Tibial nerve (tissue), 4 donors: Measurements from ENCODE around the gene RNF149. TPM values are rescaled to one million over a fixed set of nuclear protein-coding genes. Genes with fewer than 3 reads are reported as not detected.

Experiments
- DNase-seq, 2 donors: peaks; one replicate each; pipeline ENCODE4 v3.0.0-alpha.2; 2019; ENCODE audit warnings: low spot score in 2 of 2
- H3K27ac ChIP-seq, 4 donors: fragments of 200-600 bp; sonication (generic) in 3 of 4; one replicate each; pipeline ENCODE4 v1.5.1; 2017 to 2019; ENCODE audit warnings: mild to moderate bottlenecking in 1 of 4
- H3K27me3 ChIP-seq, 2 donors: fragments of 200-600 bp; sonication (generic) in 1 of 2; one replicate each; pipeline versions ENCODE4 v1.5.1 to v1.6.0; 2017 to 2019
- H3K36me3 ChIP-seq, 3 donors: fragments of 200-600 bp; sonication (generic); one replicate each; pipeline ENCODE4 v1.5.1; 2018 to 2019
- H3K4me1 ChIP-seq, 4 donors: fragments of 200-600 bp; sonication (generic) in 3 of 4; one replicate each; pipeline ENCODE4 v1.5.1; 2017 to 2019
- H3K4me3 ChIP-seq, 4 donors: fragments of 200-600 bp; sonication (generic) in 3 of 4; one replicate each; pipeline ENCODE4 v1.5.1; 2017 to 2019; ENCODE audit warnings: mild to moderate bottlenecking in 1 of 4, moderate library complexity in 1 of 4
- H3K9me3 ChIP-seq, 4 donors: fragments of 200-600 bp; sonication (generic) in 3 of 4; one replicate each; pipeline ENCODE4 v1.5.1; 2017 to 2019
- EP300 ChIP-seq, 2 donors: sonication (generic); formaldehyde crosslinking; IDR thresholded peaks; one replicate each; pipeline ENCODE4 v1.6.1; 2017; ENCODE audit warnings: antibody characterized with exemption in 2 of 2, mild to moderate bottlenecking in 1 of 2
- POLR2A ChIP-seq, 2 donors: fragments of 450-650 bp; IDR thresholded peaks; one replicate each; pipeline ENCODE4 v1.6.1; 2017; ENCODE audit warnings: antibody characterized with exemption in 2 of 2, mild to moderate bottlenecking in 2 of 2, moderate library complexity in 2 of 2
- WGBS, 2 donors: methylation state at CpG; one replicate each; pipeline ENCODE4 v1.1.5; 2018; 5-methylcytosine and 5-hydroxymethylcytosine counted together
- small RNA-seq: library from RNA; depleted of rRNA; stranded (forward); fragments of <200 nt; gene quantifications from one replicate; pipeline ENCODE3, GENCODE V24; 2016
- total RNA-seq, 4 donors: library from RNA; depleted of rRNA; stranded (reverse); fragments of >200 nt; gene quantifications; one replicate each; pipeline ENCODE4 v1.1.0, GENCODE V29; 2016
- TF ChIP-seq, protein P1 (sequence below), 5 experiments: fragments of 200-600 bp in 3 of 5; fragments of 450-650 bp in 2 of 5; sonication (generic) in 3 of 5; IDR thresholded peaks; one replicate each; pipeline ENCODE4 v1.5.1; 2016 to 2019; ENCODE audit warnings: antibody characterized with exemption in 5 of 5, mild to moderate bottlenecking in 3 of 5, moderate library complexity in 2 of 5

Gene RNF149
- total RNA-seq, 4 donors from 2014 or later, result 61.0 to 108 (median 67.3) TPM

DNA sequence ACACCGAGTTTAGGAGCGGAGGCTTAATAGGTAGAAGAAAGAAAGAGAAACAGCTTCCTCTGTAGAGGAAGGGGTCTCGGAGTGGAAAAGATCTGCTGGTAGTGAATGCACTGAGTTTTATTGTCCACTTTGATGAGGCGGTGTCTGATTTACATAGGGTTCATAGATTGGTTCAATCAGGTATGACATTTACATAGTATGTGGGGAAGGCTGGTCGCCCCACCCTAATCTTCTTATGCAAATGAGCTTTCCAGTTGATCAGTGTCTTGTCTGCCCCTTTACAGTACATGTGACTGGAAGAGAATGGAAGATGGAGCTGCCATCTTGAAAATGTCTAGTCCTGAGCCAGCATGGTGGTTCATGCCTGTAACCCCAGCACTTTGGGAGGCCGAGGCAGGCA lies 75.7 kb downstream of the RNF149 start:
- Histone ChIP-seq H3K27ac (no peak overlapping the region), H3K27me3 (no peaks in the 10 kb centered on the region), H3K36me3 (peaks cover 0 to 12% (median 0%) of the 10 kb centered on the region in 3 donors), H3K4me3 (no peak overlapping the region), H3K4me1 (no peaks in the 10 kb centered on the region), H3K9me3 (peaks cover 0 to 8% (median 0%) of the 10 kb centered on the region in 4 donors)
- WGBS, 2 donors, result 89 to 92% methylated on average over 6 of the region's 6 CpGs
- no peak for DNase-seq
- TF ChIP-seq, protein P1, sequence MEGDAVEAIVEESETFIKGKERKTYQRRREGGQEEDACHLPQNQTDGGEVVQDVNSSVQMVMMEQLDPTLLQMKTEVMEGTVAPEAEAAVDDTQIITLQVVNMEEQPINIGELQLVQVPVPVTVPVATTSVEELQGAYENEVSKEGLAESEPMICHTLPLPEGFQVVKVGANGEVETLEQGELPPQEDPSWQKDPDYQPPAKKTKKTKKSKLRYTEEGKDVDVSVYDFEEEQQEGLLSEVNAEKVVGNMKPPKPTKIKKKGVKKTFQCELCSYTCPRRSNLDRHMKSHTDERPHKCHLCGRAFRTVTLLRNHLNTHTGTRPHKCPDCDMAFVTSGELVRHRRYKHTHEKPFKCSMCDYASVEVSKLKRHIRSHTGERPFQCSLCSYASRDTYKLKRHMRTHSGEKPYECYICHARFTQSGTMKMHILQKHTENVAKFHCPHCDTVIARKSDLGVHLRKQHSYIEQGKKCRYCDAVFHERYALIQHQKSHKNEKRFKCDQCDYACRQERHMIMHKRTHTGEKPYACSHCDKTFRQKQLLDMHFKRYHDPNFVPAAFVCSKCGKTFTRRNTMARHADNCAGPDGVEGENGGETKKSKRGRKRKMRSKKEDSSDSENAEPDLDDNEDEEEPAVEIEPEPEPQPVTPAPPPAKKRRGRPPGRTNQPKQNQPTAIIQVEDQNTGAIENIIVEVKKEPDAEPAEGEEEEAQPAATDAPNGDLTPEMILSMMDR (IDR thresholded peaks at IDR 0.05), result no peak
- TF ChIP-seq EP300 (IDR thresholded peaks at IDR 0.05) (no peak), POLR2A (IDR thresholded peaks at IDR 0.05) (no peak)

DNA sequence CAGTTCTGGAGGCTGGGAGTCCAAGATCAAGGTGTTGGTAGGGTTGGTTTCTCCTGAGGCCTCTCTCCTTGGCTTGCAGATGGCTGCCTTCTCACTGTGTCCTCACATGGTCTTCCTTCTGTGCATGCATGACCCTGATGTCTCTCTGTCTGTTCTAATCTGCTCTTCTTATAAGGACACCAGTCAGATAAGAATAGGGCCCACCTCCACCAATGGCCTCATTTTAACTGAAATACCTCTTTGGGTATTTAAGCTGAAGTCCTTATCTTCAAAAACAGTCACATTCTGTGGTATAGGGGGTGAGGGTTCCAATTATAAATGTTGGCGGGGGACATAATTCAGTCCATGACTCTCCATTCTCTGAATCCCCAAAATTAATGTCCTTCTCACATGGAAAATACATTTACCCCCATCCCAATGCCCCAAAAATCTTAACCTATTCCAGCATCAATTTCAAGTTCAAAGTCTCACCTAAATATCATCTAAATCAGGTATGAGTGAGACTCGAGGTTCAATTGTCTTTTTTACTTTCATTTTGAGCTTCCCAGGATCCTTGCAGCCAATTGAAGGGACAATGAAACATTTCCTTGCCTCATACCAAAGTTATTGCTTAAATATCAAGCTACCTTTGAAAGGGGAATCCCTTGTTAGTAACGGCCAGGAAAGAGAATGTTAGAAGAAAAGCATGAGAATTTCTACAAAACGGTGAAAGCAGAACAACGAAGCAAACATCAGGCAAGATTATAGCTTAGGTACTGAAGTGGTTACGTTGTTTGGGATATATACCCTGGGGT lies 76.4 kb downstream of the RNF149 start:
- no peaks in the 10 kb centered on the region for H3K27me3 ChIP-seq
- no peak for TF ChIP-seq EP300 (IDR thresholded peaks at IDR 0.05)
- no peak for TF ChIP-seq POLR2A (IDR thresholded peaks at IDR 0.05)
- TF ChIP-seq, protein P1 (IDR thresholded peaks at IDR 0.05), result no peak
- DNase-seq, result no peak
- WGBS, 2 donors, result 90 to 93% methylated on average over 6 of the region's 6 CpGs
- no peak overlapping the region for H3K27ac ChIP-seq
- H3K4me3 ChIP-seq, result no peak overlapping the region
- H3K36me3 ChIP-seq, result peaks cover 0 to 12% (median 0%) of the 10 kb centered on the region in 3 donors
- H3K9me3 ChIP-seq, result peaks cover 0 to 8% (median 0%) of the 10 kb centered on the region in 4 donors
- no peaks in the 10 kb centered on the region for H3K4me1 ChIP-seq

DNA sequence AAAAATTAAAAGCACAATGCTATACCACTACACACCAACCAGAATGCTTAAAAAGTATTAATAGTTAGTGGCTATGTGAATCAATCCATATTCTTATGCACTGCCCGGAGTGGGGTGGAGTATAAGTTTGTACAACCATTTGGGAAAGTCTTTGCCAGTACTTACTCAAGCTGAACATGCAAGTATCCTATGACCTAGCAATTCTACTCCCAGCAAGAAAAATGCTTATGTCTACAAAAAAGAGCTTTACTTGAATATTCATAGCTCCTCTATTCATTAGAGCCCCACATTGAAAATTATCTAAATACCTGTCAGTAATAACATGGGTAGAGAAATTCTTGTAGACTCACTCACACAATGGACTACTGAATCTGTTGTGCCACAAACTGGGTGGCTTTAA lies 77.3 kb downstream of the RNF149 start:
- peaks cover 0 to 6% (median 0%) of the 10 kb centered on the region in 4 donors for H3K9me3 ChIP-seq
- 87 to 90% methylated on average over 1 of the region's 1 CpG for WGBS, 2 donors
- TF ChIP-seq POLR2A (IDR thresholded peaks at IDR 0.05) (no peak), EP300 (IDR thresholded peaks at IDR 0.05) (no peak)
- TF ChIP-seq, protein P1 (IDR thresholded peaks at IDR 0.05), result no peak

DNA sequence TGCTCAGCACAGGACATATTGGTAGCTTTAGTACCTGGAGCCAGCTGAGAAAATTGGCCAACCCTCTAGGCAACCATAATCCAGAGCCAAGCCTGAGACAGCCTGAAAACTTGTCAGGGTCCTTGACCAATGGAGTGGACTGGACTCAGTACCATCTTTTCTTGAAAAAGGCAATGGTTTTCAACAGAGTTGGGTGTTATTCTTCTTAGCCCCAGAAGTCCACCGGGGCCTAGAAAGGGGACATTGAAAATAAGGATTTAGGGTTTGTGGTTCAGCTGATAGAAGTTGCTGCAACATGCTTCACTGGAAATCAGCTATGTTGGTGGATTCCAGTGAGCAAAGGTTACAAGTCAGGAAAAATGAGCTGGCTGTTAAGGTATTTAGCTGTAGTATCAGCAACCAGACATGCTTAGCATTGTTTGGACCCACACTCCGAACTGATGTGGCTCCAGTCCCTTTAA lies 77.9 kb downstream of the RNF149 start:
- 67 to 93% methylated on average over 2 of the region's 2 CpGs for WGBS, 2 donors
- Histone ChIP-seq H3K4me1 (no peaks in the 10 kb centered on the region), H3K27ac (no peak overlapping the region), H3K27me3 (no peaks in the 10 kb centered on the region), H3K4me3 (no peak overlapping the region), H3K36me3 (peaks cover 0 to 6% (median 0%) of the 10 kb centered on the region in 3 donors), H3K9me3 (no peaks in the 10 kb centered on the region)
- TF ChIP-seq POLR2A (IDR thresholded peaks at IDR 0.05), result no peak
- TF ChIP-seq, protein P1 (IDR thresholded peaks at IDR 0.05), result no peak
- no peak for TF ChIP-seq EP300 (IDR thresholded peaks at IDR 0.05)
- no peak for DNase-seq

More for the DNA sequence above, 77.3 kb downstream of the RNF149 start:
- Histone ChIP-seq H3K4me1 (no peaks in the 10 kb centered on the region), H3K36me3 (peaks cover 0 to 10% (median 0%) of the 10 kb centered on the region in 3 donors), H3K27me3 (no peaks in the 10 kb centered on the region), H3K27ac (no peak overlapping the region), H3K4me3 (no peak overlapping the region)
- no peak for DNase-seq

Small RNA genes lying within 50 kb of the gene (small RNA-seq; reads per million reads assigned to genes)
- not detected for gene MIR5696
- gene SNORD89, result 322 reads per million, percentile 97 among the genes with 10 or more reads in this experiment

Other genes with a start within 250 kb of the RNF149 start
- 10 to 100 TPM; 42.4 to 87.9 (median 47.3) TPM for gene TBC1D8, start 157.3 kb downstream of the RNF149 start, total RNA-seq
- gene CNOT11, start 55.8 kb downstream of the RNF149 start, total RNA-seq, result 10 to 100 TPM; 17.5 to 29.9 (median 19.6) TPM
- gene CREG2, start 78.8 kb upstream of the RNF149 start, total RNA-seq, result not detected
- gene RFX8, start 166.4 kb upstream of the RNF149 start, total RNA-seq, result 1 to 10 TPM; 1.4 to 6.9 (median 3.9) TPM